Measurements from ENCODE around the gene EPB41L2. TPM values are rescaled to one million over a fixed set of nuclear protein-coding genes. Genes with fewer than 3 reads are reported as not detected.

The EPB41L2 gene
- total and polyA plus RNA-seq, 4 experiments from 2014 or later, result 3.3 to 24.3 (median 12.7) TPM

- no peaks in the 10 kb centered on the region for H3K36me3 ChIP-seq (ENCODE audit: insufficient read depth, low read length)
- no peaks in the 10 kb centered on the region for H3K9me3 Mint-ChIP-seq
- ChIA-PET CTCF (ENCODE audit: partially characterized antibody) (no interaction called here), POLR2A (ENCODE audit: partially characterized antibody) (no interaction called here)
- no peak overlapping the region for H3K4me3 Mint-ChIP-seq
- H3K27me3 ChIP-seq (ENCODE audit: insufficient read depth, low read length), result no peaks in the 10 kb centered on the region
- DNase-seq, result no peak
- no peak overlapping the region for H3K27ac Mint-ChIP-seq
- intact Hi-C loops (cut with micrococcal nuclease), result no loop called here
- no peaks in the 10 kb centered on the region for H3K36me3 Mint-ChIP-seq
- H3K4me1 Mint-ChIP-seq, result peaks cover 0 to 5% (median 3%) of the 10 kb centered on the region in 4 donors
- no peaks in the 10 kb centered on the region for H3K27me3 Mint-ChIP-seq
- no peaks in the 10 kb centered on the region for H3K9me3 ChIP-seq (ENCODE audit: control insufficient read depth in 1 of 2, low read length in 2 of 2)
- no peak overlapping the region for H3K27ac ChIP-seq (ENCODE audit: low read depth, low read length)
- H3K4me3 ChIP-seq (ENCODE audit: low read length in 2 of 2), result no peak overlapping the region
- no peaks in the 10 kb centered on the region for H3K4me1 ChIP-seq (ENCODE audit: insufficient read depth, low read length)
Measured at GRCh38 chr6:130838951-130839350, 224.1 kb downstream of the EPB41L2 start.

- H3K36me3 ChIP-seq (ENCODE audit: insufficient read depth, low read length), result no peaks in the 10 kb centered on the region
- no peaks in the 10 kb centered on the region for H3K4me1 ChIP-seq (ENCODE audit: insufficient read depth, low read length)
- Mint-ChIP-seq H3K27me3 (no peaks in the 10 kb centered on the region), H3K27ac (no peak overlapping the region), H3K4me3 (no peak overlapping the region), H3K36me3 (no peaks in the 10 kb centered on the region), H3K9me3 (no peaks in the 10 kb centered on the region), H3K4me1 (peaks cover 0 to under 1% (median under 1%) of the 10 kb centered on the region in 4 donors)
- intact Hi-C loops (cut with micrococcal nuclease), result no loop called here
- ChIA-PET POLR2A (ENCODE audit: partially characterized antibody) (no interaction called here), CTCF (ENCODE audit: partially characterized antibody) (interaction anchor here (2.2 kb wide), 1 partner anchor 514 kb away, joined by 6 read pairs; no protein-coding TSS in a partner anchor)
- H3K27ac ChIP-seq (ENCODE audit: low read depth, low read length), result no peak overlapping the region
- DNase-seq, result no peak
- H3K27me3 ChIP-seq (ENCODE audit: insufficient read depth, low read length), result no peaks in the 10 kb centered on the region
- H3K4me3 ChIP-seq (ENCODE audit: low read length in 2 of 2), result no peak overlapping the region
- H3K9me3 ChIP-seq (ENCODE audit: control insufficient read depth in 1 of 2, low read length in 2 of 2), result no peaks in the 10 kb centered on the region
Measured at GRCh38 chr6:130838250-130838860, 224.7 kb downstream of the EPB41L2 start.

- no peak for DNase-seq
- Histone ChIP-seq H3K4me1 (ENCODE audit: insufficient read depth, low read length) (no peaks in the 10 kb centered on the region), H3K4me3 (ENCODE audit: low read length in 2 of 2) (no peak overlapping the region), H3K36me3 (ENCODE audit: insufficient read depth, low read length) (no peaks in the 10 kb centered on the region), H3K27ac (ENCODE audit: low read depth, low read length) (no peak overlapping the region), H3K27me3 (ENCODE audit: insufficient read depth, low read length) (no peaks in the 10 kb centered on the region), H3K9me3 (ENCODE audit: control insufficient read depth in 1 of 2, low read length in 2 of 2) (no peaks in the 10 kb centered on the region)
- ChIA-PET CTCF (ENCODE audit: partially characterized antibody) (interaction anchor here (1.5 to 2.2 kb wide), 2 partner anchors 48 to 512 kb away, joined by 3 to 6 read pairs; no protein-coding TSS in a partner anchor), POLR2A (ENCODE audit: partially characterized antibody) (no interaction called here)
- Mint-ChIP-seq H3K27me3 (no peaks in the 10 kb centered on the region), H3K27ac (no peak overlapping the region), H3K9me3 (no peaks in the 10 kb centered on the region), H3K4me3 (no peak overlapping the region), H3K36me3 (no peaks in the 10 kb centered on the region), H3K4me1 (no peaks in the 10 kb centered on the region)
- intact Hi-C loops (cut with micrococcal nuclease), result no loop called here
Measured at GRCh38 chr6:130837067-130837466, 226.0 kb downstream of the EPB41L2 start.

DNA sequence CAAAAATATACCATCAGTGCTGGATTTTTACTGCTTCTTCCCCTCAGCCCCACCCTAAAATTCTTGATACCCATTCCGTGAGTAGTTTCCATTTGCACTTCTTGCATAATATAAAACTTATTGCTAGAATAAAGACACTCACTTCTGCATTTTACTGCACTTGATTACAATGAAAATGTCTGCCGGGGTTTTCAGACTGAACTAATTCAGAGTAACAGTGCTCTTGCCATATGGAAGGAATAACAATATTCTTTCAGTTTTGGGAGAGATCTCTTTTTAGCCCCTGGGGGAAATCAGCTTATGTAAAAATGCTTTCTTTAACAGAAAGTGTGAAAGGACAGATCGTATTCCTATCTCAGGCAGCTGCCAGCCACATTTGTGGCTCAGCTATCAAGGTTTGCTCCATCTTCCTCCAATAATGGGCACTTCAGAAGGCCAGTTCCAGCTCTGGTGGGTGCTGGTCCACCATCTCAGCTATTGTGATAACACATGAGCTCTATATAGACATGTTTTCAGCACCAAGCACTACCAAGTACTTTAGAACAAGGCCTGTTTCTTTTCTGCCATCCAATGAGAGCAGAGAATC, 226.9 kb downstream of the EPB41L2 start:
- H3K27ac Mint-ChIP-seq, result no peak overlapping the region
- no peaks in the 10 kb centered on the region for H3K9me3 ChIP-seq (ENCODE audit: control insufficient read depth in 1 of 2, low read length in 2 of 2)
- no peak overlapping the region for H3K4me3 Mint-ChIP-seq
- no peaks in the 10 kb centered on the region for H3K27me3 ChIP-seq (ENCODE audit: insufficient read depth, low read length)
- ChIA-PET POLR2A (ENCODE audit: partially characterized antibody) (no interaction called here), CTCF (ENCODE audit: partially characterized antibody) (interaction anchor here (1.4 to 2.2 kb wide), 3 partner anchors 49 to 542 kb away, joined by 3 to 6 read pairs (median 4); no protein-coding TSS in a partner anchor)
- H3K4me1 Mint-ChIP-seq, result no peaks in the 10 kb centered on the region
- H3K36me3 Mint-ChIP-seq, result no peaks in the 10 kb centered on the region
- H3K4me3 ChIP-seq (ENCODE audit: low read length in 2 of 2), result no peak overlapping the region
- DNase-seq, result no peak
- H3K9me3 Mint-ChIP-seq, result no peaks in the 10 kb centered on the region
- H3K27ac ChIP-seq (ENCODE audit: low read depth, low read length), result no peak overlapping the region
- H3K36me3 ChIP-seq (ENCODE audit: insufficient read depth, low read length), result no peaks in the 10 kb centered on the region
- intact Hi-C loops (cut with micrococcal nuclease), result no loop called here
- H3K27me3 Mint-ChIP-seq, result no peaks in the 10 kb centered on the region
- no peaks in the 10 kb centered on the region for H3K4me1 ChIP-seq (ENCODE audit: insufficient read depth, low read length)

- DNase-seq, result no peak
- Mint-ChIP-seq H3K4me3 (no peak overlapping the region), H3K4me1 (no peaks in the 10 kb centered on the region), H3K27me3 (peaks cover 0 to 1% of the 10 kb centered on the region in 2 donors), H3K9me3 (no peaks in the 10 kb centered on the region), H3K36me3 (no peaks in the 10 kb centered on the region), H3K27ac (no peak overlapping the region)
- no peaks in the 10 kb centered on the region for H3K9me3 ChIP-seq (ENCODE audit: control insufficient read depth in 1 of 2, low read length in 2 of 2)
- no peaks in the 10 kb centered on the region for H3K27me3 ChIP-seq (ENCODE audit: insufficient read depth, low read length)
- ChIA-PET POLR2A (ENCODE audit: partially characterized antibody) (no interaction called here), CTCF (ENCODE audit: partially characterized antibody) (interaction anchor here (1.4 to 1.5 kb wide), 2 partner anchors 513 to 540 kb away, joined by 4 read pairs; no protein-coding TSS in a partner anchor)
- no peak overlapping the region for H3K27ac ChIP-seq (ENCODE audit: low read depth, low read length)
- no peak overlapping the region for H3K4me3 ChIP-seq (ENCODE audit: low read length in 2 of 2)
- no peaks in the 10 kb centered on the region for H3K36me3 ChIP-seq (ENCODE audit: insufficient read depth, low read length)
- no peaks in the 10 kb centered on the region for H3K4me1 ChIP-seq (ENCODE audit: insufficient read depth, low read length)
- intact Hi-C loops (cut with micrococcal nuclease), result no loop called here
Measured at GRCh38 chr6:130834482-130835251, 228.4 kb downstream of the EPB41L2 start.

- Histone ChIP-seq H3K9me3 (ENCODE audit: control insufficient read depth in 1 of 2, low read length in 2 of 2) (no peaks in the 10 kb centered on the region), H3K4me1 (ENCODE audit: insufficient read depth, low read length) (no peaks in the 10 kb centered on the region), H3K36me3 (ENCODE audit: insufficient read depth, low read length) (no peaks in the 10 kb centered on the region), H3K27ac (ENCODE audit: low read depth, low read length) (no peak overlapping the region), H3K27me3 (ENCODE audit: insufficient read depth, low read length) (no peaks in the 10 kb centered on the region), H3K4me3 (ENCODE audit: low read length in 2 of 2) (no peak overlapping the region)
- no peak overlapping the region for H3K4me3 Mint-ChIP-seq
- H3K27ac Mint-ChIP-seq, result no peak overlapping the region
- peaks cover 0 to 1% of the 10 kb centered on the region in 2 donors for H3K27me3 Mint-ChIP-seq
- no peak for DNase-seq
- intact Hi-C loops (cut with micrococcal nuclease), result no loop called here
- no peaks in the 10 kb centered on the region for H3K4me1 Mint-ChIP-seq
- ChIA-PET POLR2A (ENCODE audit: partially characterized antibody) (no interaction called here), CTCF (ENCODE audit: partially characterized antibody) (interaction anchor here (1.1 to 1.8 kb wide), 3 partner anchors 9 to 540 kb away, joined by 3 to 4 read pairs (median 4); no protein-coding TSS in a partner anchor)
- H3K9me3 Mint-ChIP-seq, result no peaks in the 10 kb centered on the region
- H3K36me3 Mint-ChIP-seq, result no peaks in the 10 kb centered on the region
Measured at GRCh38 chr6:130833569-130833968, 229.5 kb downstream of the EPB41L2 start.

DNA sequence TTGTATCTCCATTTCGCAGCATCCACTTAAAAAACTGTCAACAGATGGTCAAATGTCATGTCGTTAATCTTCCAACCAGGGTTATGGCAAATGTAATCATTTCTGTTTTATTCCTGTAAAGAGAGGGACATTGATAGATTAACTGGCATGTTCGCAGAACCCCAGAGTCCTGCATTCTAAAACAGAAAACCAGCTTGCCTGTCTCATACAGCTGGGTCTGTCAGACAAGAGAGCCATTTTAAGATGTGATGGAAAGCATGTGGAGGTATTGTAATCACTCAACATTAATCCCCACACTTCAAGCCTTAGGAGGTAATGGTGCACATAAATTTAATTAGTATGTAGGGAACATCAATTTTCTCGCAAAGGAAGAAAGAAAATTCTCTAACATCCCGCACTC, 231.4 kb downstream of the EPB41L2 start:
- ChIA-PET CTCF (ENCODE audit: partially characterized antibody) (interaction anchor here (1.5 kb wide), 1 partner anchor 11 kb away, joined by 3 read pairs; no protein-coding TSS in a partner anchor), POLR2A (ENCODE audit: partially characterized antibody) (no interaction called here)
- H3K4me1 ChIP-seq (ENCODE audit: insufficient read depth, low read length), result no peaks in the 10 kb centered on the region
- H3K36me3 ChIP-seq (ENCODE audit: insufficient read depth, low read length), result no peaks in the 10 kb centered on the region
- no peak overlapping the region for H3K4me3 ChIP-seq (ENCODE audit: low read length in 2 of 2)
- H3K27ac ChIP-seq (ENCODE audit: low read depth, low read length), result no peak overlapping the region
- Mint-ChIP-seq H3K4me3 (no peak overlapping the region), H3K4me1 (no peaks in the 10 kb centered on the region), H3K27me3 (peaks cover 0 to 1% of the 10 kb centered on the region in 2 donors), H3K27ac (no peak overlapping the region), H3K9me3 (no peaks in the 10 kb centered on the region), H3K36me3 (no peaks in the 10 kb centered on the region)
- H3K9me3 ChIP-seq (ENCODE audit: control insufficient read depth in 1 of 2, low read length in 2 of 2), result no peaks in the 10 kb centered on the region
- H3K27me3 ChIP-seq (ENCODE audit: insufficient read depth, low read length), result no peaks in the 10 kb centered on the region
- no peak for DNase-seq
- intact Hi-C loops (cut with micrococcal nuclease), result no loop called here

Data from CD4-positive, alpha-beta memory T cell (primary cell).